Raji (cell line): ENCODE measurements around the gene NFKB1.

Experiments
- POLR2A ChIP-seq: IDR thresholded peaks from 2 replicates; pipeline ENCODE4 v1.6.1; 2011; ENCODE audit warnings: low read depth, low read length, control low read depth; ENCODE audit not compliant: insufficient read depth

NFKB1 gene

DNA sequence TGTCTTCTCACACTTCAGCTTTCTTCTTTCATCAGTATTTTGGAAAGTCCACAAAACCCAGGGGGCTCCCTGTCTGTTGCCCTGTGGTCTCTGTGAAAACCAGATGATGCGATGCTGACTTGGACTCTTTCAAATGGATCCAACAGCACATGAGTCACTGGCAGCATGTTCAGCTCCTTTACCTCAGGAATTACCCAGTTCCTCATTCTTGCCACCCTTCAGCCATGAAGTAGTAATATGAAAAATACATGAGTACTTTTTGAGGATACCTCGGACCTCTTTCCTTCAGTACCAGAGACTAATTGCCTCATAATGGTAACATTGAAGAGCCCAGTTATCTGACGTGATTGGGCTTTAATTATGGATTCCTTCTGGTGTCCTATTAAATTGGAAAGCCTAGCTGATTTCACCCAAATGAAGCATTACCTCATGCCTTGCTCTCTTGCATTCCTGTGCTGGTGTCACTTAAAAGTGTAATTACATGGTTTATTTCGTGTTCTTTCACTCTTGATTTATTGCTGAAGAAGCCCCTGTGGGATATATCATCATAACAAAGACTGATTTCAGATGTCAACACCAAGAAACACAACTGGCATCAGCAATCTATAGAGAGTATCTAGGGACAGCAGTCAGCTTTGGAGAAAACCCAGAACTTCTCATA is 63.4 kb downstream of the NFKB1 start:
- TF ChIP-seq POLR2A, result no peak

DNA sequence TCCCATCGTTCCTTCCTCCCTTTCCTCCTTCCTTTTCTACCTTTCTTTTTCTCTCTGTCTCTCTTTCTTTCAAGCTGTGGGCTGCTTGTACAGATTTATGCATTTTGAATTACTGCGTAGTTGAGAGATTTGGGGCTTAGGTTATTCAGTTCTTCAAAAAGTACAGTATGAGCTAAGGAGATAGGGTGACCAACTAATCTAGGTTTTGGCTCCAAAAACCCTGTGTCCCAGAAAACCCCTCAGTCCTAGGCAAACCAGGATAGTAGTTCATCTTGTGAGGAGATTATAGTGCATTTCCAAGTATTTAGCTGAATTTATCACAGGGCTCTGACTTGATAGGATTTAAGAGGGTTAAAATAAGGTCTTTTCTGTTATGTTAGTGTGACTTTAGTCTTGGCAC is 64.5 kb downstream of the NFKB1 start:
- no peak for TF ChIP-seq POLR2A

GRCh38 chr4:102566426-102566825 is 65.3 kb downstream of the NFKB1 start:
- TF ChIP-seq POLR2A, result no peak

- no peak for TF ChIP-seq POLR2A
Measured at GRCh38 chr4:102567427-102567826, 66.3 kb downstream of the NFKB1 start.

DNA sequence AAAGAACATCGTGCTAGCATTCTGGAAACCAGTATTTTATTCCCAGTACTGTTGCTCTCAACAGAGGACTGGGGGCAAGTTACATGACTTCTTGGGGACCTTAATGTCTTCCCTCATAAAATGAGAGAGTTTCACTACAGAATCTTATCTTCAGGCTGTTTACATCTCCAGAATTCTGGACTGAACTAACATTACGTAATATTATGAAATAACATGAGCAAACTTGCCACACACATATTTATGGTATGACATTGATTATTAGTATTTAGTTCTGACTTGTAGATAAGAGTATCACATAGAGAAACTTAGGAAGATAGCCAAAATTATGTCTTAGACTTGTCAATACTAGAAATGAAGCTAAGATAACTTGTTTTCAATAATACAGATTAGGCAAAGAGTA is 68.0 kb downstream of the NFKB1 start:
- no peak for TF ChIP-seq POLR2A

- TF ChIP-seq POLR2A, result no peak
Measured at GRCh38 chr4:102572452-102572851, 71.3 kb downstream of the NFKB1 start.

DNA sequence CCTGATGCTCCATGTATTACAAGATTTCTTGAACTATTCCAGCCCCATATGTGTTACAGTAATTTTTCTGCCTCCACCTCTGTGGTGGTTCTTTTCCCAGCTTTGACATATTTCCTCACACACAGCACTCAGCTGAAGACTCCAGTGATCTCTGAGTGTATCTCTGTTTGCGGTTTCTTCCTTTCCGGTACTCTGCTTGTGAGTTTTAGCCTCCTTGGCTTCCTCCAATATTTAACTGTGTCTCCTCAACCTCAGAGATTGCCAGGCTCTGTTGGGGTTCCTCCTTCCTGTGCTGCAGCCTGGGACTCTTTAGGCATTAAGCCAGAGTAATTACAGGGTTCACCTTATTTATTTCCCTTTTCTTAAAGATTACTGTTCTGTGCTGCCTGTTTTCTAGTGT is 73.2 kb downstream of the NFKB1 start:
- TF ChIP-seq POLR2A, result no peak

DNA sequence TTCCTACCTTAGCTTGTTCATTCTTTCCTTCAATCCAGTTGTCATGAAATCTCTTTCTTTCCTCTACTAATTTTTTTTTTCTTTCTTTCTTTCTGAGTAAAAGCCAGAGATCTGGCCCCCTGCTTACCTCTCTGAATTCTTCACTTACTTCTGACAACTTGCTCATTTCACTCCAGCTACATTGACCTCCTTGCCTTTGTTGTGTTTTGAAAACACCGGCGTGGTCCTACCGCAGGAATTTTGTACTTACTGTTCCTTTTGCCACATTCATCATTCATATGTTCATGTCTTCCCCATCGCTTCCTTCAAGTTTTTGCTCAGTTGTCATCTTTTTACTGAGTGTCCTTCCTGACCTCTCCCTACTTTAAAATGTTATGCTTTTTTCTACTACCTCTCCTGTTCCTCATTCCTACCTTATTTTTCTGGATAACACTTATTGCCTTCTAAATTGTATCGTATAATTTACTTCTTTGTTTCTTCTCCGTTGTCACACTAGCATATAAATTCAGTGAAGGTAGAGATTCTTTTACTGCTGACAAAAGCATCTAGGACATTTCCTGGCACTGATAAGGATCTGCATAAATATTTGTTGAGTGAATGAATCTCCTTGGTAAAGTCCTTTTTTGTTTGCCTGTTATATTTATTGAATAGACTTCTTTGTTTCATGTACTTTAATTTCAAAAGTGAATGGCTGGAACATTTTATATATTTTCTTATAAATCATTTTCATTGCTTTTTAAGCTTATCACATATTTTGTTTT is 74.4 kb downstream of the NFKB1 start:
- TF ChIP-seq POLR2A, result no peak

GRCh38 chr4:102578270-102578669 is 77.1 kb downstream of the NFKB1 start:
- no peak for TF ChIP-seq POLR2A

- TF ChIP-seq POLR2A, result no peak
Measured at GRCh38 chr4:102578819-102579218, 77.7 kb downstream of the NFKB1 start.

- TF ChIP-seq POLR2A, result no peak
Measured at GRCh38 chr4:102579794-102580462, 78.8 kb downstream of the NFKB1 start.

GRCh38 chr4:102580463-102580842 is 79.3 kb downstream of the NFKB1 start:
- TF ChIP-seq POLR2A, result no peak

DNA sequence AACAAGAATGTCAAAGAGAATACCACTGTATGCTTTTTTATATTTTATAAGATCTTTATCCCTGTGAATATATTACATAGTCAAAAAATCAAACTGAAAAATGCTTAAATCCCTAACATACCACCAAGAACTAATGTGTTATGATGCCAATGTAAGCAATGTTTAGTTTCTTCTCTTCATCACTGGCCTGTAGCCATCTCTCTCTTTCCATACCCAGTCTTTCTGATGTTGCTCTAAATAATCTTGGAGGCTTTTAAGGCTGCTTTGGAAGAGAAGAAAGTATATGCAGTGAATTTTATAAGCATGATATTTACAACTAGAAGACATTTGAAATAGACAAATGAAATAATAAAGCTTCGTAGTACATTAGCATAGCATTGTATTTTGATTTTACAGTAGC is 82.9 kb downstream of the NFKB1 start:
- no peak for TF ChIP-seq POLR2A

- TF ChIP-seq POLR2A, result no peak
Measured at GRCh38 chr4:102585329-102585728, 84.2 kb downstream of the NFKB1 start.

DNA sequence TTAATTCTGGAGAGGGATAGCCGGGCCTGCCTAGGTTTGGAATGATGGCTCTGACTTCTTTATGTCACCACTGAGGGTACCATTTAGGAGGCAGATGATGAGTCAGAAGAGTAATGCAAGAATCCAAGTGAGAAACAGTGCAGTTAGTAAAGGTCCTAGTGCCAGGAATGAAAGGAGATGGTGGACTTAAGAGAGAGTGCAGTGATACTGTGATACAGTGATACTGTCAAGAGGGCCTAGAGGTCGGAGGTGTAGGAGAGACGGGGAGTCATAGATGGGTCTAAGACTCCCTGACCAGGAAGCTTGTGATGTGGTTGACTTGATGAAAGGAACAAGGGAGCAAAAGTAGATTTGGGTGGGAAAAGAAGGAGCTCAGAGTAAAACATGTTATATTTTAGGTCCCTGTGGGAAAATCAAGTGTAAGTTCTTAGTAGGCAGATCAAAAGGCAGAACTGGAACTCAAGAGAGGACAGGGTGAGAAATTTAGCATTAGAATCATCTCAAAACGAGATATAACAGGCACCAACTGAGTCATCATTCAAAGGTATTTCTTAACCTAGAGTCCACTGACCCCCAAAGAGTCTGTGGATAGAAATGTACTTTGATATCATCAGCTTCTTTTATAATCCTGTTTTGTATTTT is 85.0 kb downstream of the NFKB1 start:
- TF ChIP-seq POLR2A, result no peak

DNA sequence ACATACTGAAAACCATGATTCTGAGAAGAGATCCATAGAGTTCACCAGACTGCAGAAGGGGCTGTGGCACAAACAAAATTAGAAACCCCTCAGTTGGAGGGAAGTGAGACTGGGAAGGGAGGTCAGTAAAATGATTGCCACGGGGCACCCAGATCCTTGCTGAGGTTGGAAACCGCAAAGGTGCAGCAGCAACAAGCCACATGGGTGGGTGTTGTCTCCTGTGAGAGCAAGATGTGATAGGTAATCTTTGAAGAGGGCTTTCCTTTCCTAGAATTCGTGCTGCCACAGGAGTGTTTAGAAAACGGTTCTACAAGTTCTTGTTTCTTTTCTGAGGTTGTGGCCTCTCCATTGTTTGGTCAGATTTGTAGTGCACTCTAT is 85.5 kb downstream of the NFKB1 start:
- TF ChIP-seq POLR2A, result no peak
